OCI-LY7 (cell line): ENCODE data around the gene DNAJC21. TPM values are rescaled to one million over a fixed set of nuclear protein-coding genes. Genes with fewer than 3 reads are reported as not detected.

Experiments
- Bru-seq: library from RNA; stranded (reverse); fragments of 400-500 nt; gene quantifications from one replicate; lab custom pipeline; 2021; lab: Mats Ljungman, UMichigan
- BruChase-seq, 2 experiments: library from RNA; stranded (reverse); fragments of 400-500 nt; gene quantifications; one replicate each; lab custom pipeline; 2021; lab: Mats Ljungman, UMichigan
- BruUV-seq: library from RNA; stranded (reverse); fragments of 400-500 nt; replicated peaks from 2 replicates; lab custom pipeline; 2021; lab: Mats Ljungman, UMichigan
- CTCF ChIA-PET: fragments of 300-600 bp; sonication (Branson Sonifier 250); formaldehyde crosslinking; loops from one replicate; lab custom pipeline; 2022; ENCODE audit warnings: antibody characterized with exemption; ENCODE audit not compliant: unreplicated experiment; lab: Charles Lee
- POLR2A ChIA-PET: fragments of 300-600 bp; sonication (Branson Sonifier 250); formaldehyde crosslinking; loops from one replicate; lab custom pipeline; 2022; ENCODE audit warnings: antibody characterized with exemption; lab: Charles Lee
- DNase-seq: peaks from one replicate; pipeline ENCODE4 v3.0.0-alpha.2; 2015; ENCODE audit warnings: low spot score
- H2AFZ ChIP-seq: fragments of 200-600 bp; sonication (generic), shearing (Covaris generic); 2 replicates; pipeline ENCODE4 v1.6.1; 2014; ENCODE audit warnings: mild to moderate bottlenecking, antibody characterized with exemption, low read length, moderate library complexity
- H3K27ac ChIP-seq: fragments of 200-600 bp; sonication (generic); 2 replicates; pipeline ENCODE4 v1.5.1; 2014; ENCODE audit warnings: mixed run types, low read depth, mild to moderate bottlenecking, moderate library complexity, low read length, inconsistent platforms; ENCODE audit not compliant: poor library complexity, severe bottlenecking
- H3K36me3 ChIP-seq: fragments of 200-600 bp; sonication (generic); 2 replicates; pipeline ENCODE4 v1.6.1; 2014; ENCODE audit warnings: mild to moderate bottlenecking, antibody characterized with exemption, low read length, moderate library complexity, mixed read lengths; ENCODE audit not compliant: insufficient read depth
- H3K4me1 ChIP-seq: fragments of 200-600 bp; sonication (generic); 2 replicates; pipeline ENCODE4 v1.5.1; 2014; ENCODE audit warnings: mild to moderate bottlenecking, low read length; ENCODE audit not compliant: insufficient read depth, poor library complexity, severe bottlenecking
- H3K4me2 ChIP-seq: fragments of 200-600 bp; sonication (generic); 2 replicates; pipeline ENCODE4 v1.6.1; 2014; ENCODE audit warnings: mild to moderate bottlenecking, low read length
- H3K4me3 ChIP-seq: fragments of 200-600 bp; sonication (generic); 2 replicates; pipeline ENCODE4 v1.5.1; 2014; ENCODE audit warnings: mild to moderate bottlenecking, low read depth, low read length; ENCODE audit not compliant: poor library complexity, severe bottlenecking
- H3K79me2 ChIP-seq: fragments of 200-600 bp; sonication (generic); 2 replicates; pipeline ENCODE4 v1.6.1; 2016; ENCODE audit warnings: low read depth, mild to moderate bottlenecking, low read length, moderate library complexity, mixed read lengths; ENCODE audit not compliant: insufficient read depth
- H3K9me2 ChIP-seq: fragments of 200-600 bp; sonication (generic); 2 replicates; pipeline ENCODE4 v1.6.1; 2016; ENCODE audit warnings: mild to moderate bottlenecking, low read length, mixed read lengths; ENCODE audit not compliant: insufficient read depth
- H3K9me3 ChIP-seq: fragments of 200-600 bp; sonication (generic); 2 replicates; pipeline ENCODE4 v1.6.1; 2014; ENCODE audit warnings: mild to moderate bottlenecking, mixed run types, low read length, mixed read lengths
- H4K20me1 ChIP-seq: fragments of 200-600 bp; sonication (generic); 2 replicates; pipeline ENCODE4 v1.6.1; 2014; ENCODE audit warnings: mild to moderate bottlenecking, antibody characterized with exemption, low read length, moderate library complexity, mixed read lengths; ENCODE audit not compliant: insufficient read depth
- EZH2phosphoT487 ChIP-seq: fragments of 200-600 bp; sonication (generic); IDR thresholded peaks from 2 replicates; pipeline ENCODE4 v1.6.1; 2018; ENCODE audit warnings: low read depth, borderline replicate concordance, mild to moderate bottlenecking, mixed run types, antibody characterized with exemption, low read length, moderate library complexity, mixed read lengths
- intact Hi-C: fragments of 100-400 bp; cut with micrococcal nuclease; formaldehyde crosslinking; loops from one replicate; pipeline ENCODE4 v1.10.0; 2022; ENCODE audit not compliant: unreplicated experiment
- long read RNA-seq: library from polyadenylated mRNA; stranded (forward); transcript quantifications from one replicate; pipeline ENCODE4 v2.0.0, GENCODE V29; 2022
- total RNA-seq, 2 experiments: library from RNA; depleted of rRNA in 1 of 2; stranded (reverse); fragments of >200 nt in 1 of 2; shearing (Covaris generic) in 1 of 2; gene quantifications; 2 replicates each; pipeline ENCODE4 v1.2.3, GENCODE V29; 2014 to 2022
- TF ChIP-seq, protein P1 (sequence below): fragments of 200-600 bp; sonication (generic); conservative IDR thresholded peaks from 2 replicates; pipeline ENCODE4 v1.5.1; 2014; ENCODE audit warnings: mild to moderate bottlenecking, antibody characterized with exemption, low read length, moderate library complexity, mixed read lengths

The DNAJC21 gene
- total RNA-seq (2014; rRNA removed; shearing (Covaris generic)) (29.4 and 43.7 TPM in 2 replicates), total RNA-seq (2022) (67.2 and 67.6 TPM in 2 replicates), Bru-seq, nascent RNA (percentile 83 among the genes with signal in this experiment), BruChase-seq, experiment 1, labeled RNA remaining after a 6-hour chase (percentile 90 among the genes with signal in this experiment), BruChase-seq, experiment 2, labeled RNA remaining after a 2-hour chase (percentile 85 among the genes with signal in this experiment)
- long read RNA-seq, full-length matches to known transcripts, result 90 of 104 reads
- long read RNA-seq, partial matches to known transcripts, result 2 of 104 reads
- long read RNA-seq, other reads (novel, unspliced or antisense), result 12 of 104 reads

DNA sequence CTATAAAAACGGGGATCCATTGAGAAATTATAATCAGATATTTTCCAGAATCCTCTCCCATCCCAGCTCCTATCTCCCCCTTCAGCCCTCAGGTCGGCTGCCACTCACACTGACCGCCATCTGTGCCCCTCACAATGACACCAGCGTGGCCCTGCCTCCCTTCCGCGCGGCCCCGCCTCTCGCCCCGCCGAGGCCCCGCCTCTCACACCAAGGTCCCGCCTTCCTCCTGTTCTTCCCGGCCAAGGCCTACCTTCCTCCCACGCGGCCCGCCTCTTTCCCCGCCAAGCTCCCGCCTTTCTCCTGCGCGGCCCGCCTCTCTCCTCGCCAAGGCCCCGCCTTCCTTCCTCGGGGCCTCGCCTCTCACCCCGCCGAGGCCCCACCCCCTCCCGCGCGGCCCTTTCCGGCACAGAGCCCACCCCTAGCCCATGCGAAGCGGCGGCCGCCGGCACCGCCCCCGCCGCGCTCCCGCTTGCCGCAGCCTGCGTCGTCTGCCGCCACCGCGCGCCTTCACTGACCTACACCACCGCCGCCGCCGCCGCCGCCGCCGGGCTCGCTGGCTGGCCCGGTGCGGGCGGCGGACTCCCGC lies at the start of gene DNAJC21:
DNAJC21 (plus strand) TSS at position 426 of the 586 bp plus-strand sequence. CDS start 261 bp downstream, outside the sequence.
- peak within 1 kb of the TSS; percentile 96 for H3K4me2 ChIP-seq
- H4K20me1 ChIP-seq, result peaks cover 36% of the 10 kb centered on the region; the same call in 1 of the 2 replicates
- ChIA-PET CTCF (interaction anchor here (0.7 to 2.3 kb wide), 3 partner anchors 13 to 327 kb away, joined by 3 to 9 read pairs (median 4); partner anchors contain the start of genes BRIX1 and RAD1), POLR2A (interaction anchor here (0.6 to 3.6 kb wide), 8 partner anchors 10 to 952 kb away, joined by 3 to 102 read pairs (median 6); partner anchors contain the start of genes BRIX1, RAD1 and TTC23L)
- no TSS peak for BruUV-seq
- peaks cover 61% of the 10 kb centered on the region for H3K79me2 ChIP-seq
- intact Hi-C loops, result loop anchor here (1.0 to 5.0 kb wide), 2 partner anchors 14 to 1313 kb away; partner anchors contain the start of genes BRIX1, NADK2 and RAD1
- peaks cover 38% of the 10 kb centered on the region for H3K4me1 ChIP-seq
- H3K27ac ChIP-seq, result peak within 1 kb of the TSS; percentile 46
- peaks cover 63% of the 10 kb centered on the region for H3K36me3 ChIP-seq
- H3K9me3 ChIP-seq, result no peaks in the 10 kb centered on the region
- TF ChIP-seq, protein P1, sequence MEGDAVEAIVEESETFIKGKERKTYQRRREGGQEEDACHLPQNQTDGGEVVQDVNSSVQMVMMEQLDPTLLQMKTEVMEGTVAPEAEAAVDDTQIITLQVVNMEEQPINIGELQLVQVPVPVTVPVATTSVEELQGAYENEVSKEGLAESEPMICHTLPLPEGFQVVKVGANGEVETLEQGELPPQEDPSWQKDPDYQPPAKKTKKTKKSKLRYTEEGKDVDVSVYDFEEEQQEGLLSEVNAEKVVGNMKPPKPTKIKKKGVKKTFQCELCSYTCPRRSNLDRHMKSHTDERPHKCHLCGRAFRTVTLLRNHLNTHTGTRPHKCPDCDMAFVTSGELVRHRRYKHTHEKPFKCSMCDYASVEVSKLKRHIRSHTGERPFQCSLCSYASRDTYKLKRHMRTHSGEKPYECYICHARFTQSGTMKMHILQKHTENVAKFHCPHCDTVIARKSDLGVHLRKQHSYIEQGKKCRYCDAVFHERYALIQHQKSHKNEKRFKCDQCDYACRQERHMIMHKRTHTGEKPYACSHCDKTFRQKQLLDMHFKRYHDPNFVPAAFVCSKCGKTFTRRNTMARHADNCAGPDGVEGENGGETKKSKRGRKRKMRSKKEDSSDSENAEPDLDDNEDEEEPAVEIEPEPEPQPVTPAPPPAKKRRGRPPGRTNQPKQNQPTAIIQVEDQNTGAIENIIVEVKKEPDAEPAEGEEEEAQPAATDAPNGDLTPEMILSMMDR, result no peak
- no peak for TF ChIP-seq EZH2phosphoT487
- peak within 1 kb of the TSS; percentile 83 for H3K4me3 ChIP-seq
- peak; percentile 96 for DNase-seq
- peak within 1 kb of the TSS; percentile 64 for H2AFZ ChIP-seq
- no peaks in the 10 kb centered on the region for H3K9me2 ChIP-seq

DNA sequence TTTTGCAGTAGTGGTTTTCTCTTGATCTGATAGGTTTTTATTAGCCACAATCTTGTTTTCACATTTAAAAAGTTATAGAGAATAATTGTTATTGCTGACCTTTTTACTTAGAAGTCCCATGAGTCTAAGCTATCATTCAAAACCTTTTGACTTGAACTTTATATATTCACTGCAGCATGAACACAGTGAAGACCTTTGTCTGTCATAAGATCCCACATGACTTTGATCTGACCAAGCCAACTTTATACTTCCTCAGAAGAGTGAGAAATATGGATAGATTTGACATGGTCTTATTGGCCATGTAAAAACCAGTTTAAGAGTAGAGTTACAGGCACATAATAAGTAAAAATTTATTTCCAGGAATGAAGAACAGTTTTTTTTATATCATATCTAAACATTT lies 48.1 kb upstream of the DNAJC21 start:
- no peak overlapping the region for H3K4me2 ChIP-seq
- no peak overlapping the region for H3K4me3 ChIP-seq
- TF ChIP-seq, protein P1, result no peak
- no peak for TF ChIP-seq EZH2phosphoT487
- no peak overlapping the region for H3K27ac ChIP-seq
- intact Hi-C loops, result no loop called here
- H4K20me1 ChIP-seq, result no peaks in the 10 kb centered on the region
- no TSS peak for BruUV-seq
- H3K4me1 ChIP-seq, result no peaks in the 10 kb centered on the region
- ChIA-PET POLR2A (no interaction called here), CTCF (interaction anchor here (0.8 kb wide), 1 partner anchor 13 kb away, joined by 3 read pairs; no protein-coding TSS in a partner anchor)
- H3K9me3 ChIP-seq, result no peaks in the 10 kb centered on the region
- no peaks in the 10 kb centered on the region for H3K36me3 ChIP-seq
- no peak overlapping the region for H2AFZ ChIP-seq
- H3K9me2 ChIP-seq, result no peaks in the 10 kb centered on the region
- H3K79me2 ChIP-seq, result no peaks in the 10 kb centered on the region
- no peak for DNase-seq
